ENCODE data around the gene PDE4D.

The PDE4D gene

DNA sequence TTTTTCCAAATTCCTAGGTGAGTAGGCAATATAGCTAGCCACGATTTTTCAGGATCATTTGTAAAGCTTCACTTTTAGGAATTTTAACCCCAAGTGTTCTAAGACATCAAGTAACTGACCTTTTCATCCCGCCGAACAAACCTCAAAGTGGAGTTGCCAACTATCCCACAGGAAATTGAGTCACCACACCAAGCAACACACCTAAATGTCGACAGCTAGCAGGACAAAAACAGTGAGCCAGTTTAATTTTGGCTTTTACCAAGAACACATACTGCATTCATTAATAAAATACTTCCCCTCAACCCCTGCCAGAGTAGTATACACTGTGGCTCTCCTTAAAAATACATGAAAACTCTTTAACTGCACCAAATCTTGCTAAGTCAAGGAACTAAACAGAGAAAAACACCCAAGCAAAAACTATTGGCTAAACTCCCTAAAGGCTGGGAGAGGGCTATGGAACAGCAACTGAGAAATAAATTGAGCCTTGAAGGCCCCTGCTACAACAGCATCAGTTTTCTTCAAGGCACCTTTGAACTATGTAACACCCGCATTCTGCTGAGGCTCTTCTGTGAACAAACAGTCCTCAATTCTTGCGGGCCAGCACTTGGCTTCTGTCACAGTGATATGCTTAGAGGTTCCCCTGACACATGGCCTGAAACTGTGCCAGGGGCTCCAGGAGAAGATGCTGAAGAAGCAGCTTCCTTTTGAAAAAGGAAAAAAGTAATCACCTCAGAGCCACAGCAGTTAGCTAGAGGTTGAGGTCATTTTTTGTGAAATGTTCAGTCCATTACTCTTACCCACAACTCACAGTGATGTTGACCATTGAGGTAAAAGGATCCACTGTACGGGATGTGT, 851.1 kb downstream of the PDE4D start:
- DNase-seq = peak; percentile 70

GRCh38 chr5:59041355-59041754, 852.2 kb downstream of the PDE4D start:
- no peak for DNase-seq

- DNase-seq = no peak
Observed at GRCh38 chr5:59040804-59041201, 852.7 kb downstream of the PDE4D start.

DNA sequence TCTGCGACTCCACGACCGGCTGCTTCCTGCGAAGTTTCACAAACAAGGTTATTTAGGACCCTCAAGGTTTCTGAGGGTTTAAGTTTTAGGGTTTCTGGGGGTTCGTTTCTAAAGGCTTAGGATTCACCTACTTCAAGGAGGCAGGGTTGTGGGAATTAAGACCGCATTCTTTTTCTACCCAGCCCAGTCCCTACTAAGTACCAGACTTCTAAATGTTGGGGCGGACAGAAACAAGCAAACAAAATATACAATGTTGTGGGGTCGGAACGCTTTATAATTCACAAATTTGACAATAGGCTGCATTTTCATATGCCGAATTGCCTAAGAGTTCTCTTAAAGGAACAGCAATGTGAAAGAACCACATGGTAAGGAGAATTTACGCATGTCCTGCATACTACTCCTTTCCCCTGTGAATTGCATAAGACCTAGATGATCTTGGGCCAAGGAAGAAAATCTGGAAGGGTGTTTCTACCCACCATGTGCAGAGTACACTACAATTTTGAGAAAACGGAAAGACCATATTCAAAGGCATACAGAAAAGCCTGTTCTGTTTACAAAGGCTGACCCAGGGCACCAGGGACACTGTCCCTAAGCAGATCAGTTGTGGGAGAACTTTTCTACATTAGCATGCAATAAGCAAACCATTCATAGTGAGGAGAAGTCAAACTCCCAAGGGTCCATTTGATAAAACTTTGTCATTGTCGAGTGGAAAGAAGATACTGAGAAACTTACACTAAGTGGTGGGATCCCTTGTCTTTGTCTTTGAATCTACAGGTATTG, 853.3 kb downstream of the PDE4D start:
- DNase-seq = no peak

DNA sequence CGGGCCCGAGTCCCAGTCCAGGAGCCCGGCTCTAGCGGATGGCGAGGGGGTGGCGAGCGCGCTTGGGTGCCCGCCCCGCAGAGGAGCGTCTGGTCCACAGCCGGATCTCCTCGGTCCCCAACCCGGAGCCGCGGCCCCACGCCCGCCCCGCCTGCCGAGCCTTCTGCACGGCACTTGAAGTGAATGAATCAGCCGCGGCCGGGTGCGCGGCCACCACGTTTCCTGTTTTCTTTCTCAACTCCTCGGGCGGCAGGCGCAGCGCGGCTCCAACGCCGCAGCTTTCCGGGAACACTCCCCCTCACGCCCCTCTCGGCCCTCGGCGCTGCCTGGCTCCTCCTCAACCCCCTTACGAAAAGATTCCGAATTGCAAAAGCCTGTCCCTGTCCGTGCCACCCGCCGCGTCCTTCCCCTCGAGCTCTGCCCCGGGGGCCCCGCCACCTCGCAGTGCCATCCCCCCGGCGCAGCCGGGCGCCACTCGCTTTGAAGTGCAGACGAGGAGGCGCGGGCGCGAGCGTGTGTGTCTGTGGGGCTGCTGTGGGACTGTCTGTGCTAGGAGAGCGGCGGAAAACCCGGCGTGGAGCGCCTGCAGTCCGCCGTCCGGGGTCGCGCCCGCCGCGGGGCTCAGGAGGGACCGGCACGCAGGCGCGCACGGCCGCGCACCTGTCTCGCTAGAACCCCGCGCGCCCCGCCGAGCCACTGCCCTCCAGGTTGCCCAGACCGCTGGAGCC, 854.1 kb downstream of the PDE4D start:
- DNase-seq = peak; percentile 75

DNA sequence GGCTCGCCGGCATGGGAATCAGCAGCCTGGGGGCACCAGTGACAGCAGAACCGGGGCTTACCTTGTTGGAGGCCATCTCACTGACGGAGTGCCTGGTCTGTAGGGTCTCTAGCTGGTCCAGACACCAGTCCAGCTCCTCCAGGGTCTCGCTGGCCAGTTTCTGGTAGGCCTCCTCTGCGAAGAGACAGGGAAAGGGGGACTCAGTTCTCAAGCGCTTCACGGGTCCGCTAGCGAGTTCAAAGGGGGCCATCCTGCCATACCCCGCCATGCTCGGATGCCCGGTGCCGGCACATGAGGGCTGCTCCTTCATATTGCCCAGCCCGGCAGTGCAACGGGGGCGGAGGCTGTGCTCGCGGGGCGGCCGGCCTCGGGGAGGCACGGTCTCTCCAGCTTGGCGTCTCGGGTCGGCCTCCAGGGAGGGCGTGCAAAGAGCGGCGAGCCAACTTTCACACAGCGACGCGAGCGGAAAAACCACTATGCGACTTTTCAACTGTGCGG, 854.7 kb downstream of the PDE4D start:
- no peak for DNase-seq

GRCh38 chr5:59037941-59038797, 855.4 kb downstream of the PDE4D start:
- DNase-seq = no peak

GRCh38 chr5:59037453-59037852, 856.1 kb downstream of the PDE4D start:
- no peak for DNase-seq

GRCh38 chr5:59037041-59037440, 856.5 kb downstream of the PDE4D start:
- DNase-seq = no peak

- peak; percentile 84 for DNase-seq
Observed at GRCh38 chr5:59036274-59036961, 857.1 kb downstream of the PDE4D start.

GRCh38 chr5:59035681-59036080, 857.8 kb downstream of the PDE4D start:
- no peak for DNase-seq

- peak; percentile 33 for DNase-seq
Observed at GRCh38 chr5:59034498-59035186, 858.9 kb downstream of the PDE4D start.

- no peak for DNase-seq
Observed at GRCh38 chr5:59027145-59027907, 866.2 kb downstream of the PDE4D start.

DNA sequence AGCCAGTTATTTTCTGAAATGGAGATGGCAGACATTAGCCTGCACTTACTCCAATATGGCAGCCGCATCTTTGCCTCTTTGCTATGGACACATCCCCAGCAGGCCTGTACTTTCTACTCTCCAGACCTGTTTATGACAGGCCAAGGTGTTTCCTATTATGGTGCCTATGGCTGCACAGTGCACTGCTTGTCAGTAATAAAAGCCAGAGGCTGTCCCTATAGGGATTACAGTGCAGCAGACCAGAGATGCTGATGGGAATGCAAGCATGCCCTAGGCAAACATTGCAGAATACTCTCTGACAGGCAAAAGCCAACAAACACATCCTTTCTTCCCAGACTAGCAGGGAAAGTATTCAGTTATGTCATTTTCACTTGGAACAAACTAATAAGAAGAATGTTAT, 867.8 kb downstream of the PDE4D start:
- DNase-seq = no peak

DNA sequence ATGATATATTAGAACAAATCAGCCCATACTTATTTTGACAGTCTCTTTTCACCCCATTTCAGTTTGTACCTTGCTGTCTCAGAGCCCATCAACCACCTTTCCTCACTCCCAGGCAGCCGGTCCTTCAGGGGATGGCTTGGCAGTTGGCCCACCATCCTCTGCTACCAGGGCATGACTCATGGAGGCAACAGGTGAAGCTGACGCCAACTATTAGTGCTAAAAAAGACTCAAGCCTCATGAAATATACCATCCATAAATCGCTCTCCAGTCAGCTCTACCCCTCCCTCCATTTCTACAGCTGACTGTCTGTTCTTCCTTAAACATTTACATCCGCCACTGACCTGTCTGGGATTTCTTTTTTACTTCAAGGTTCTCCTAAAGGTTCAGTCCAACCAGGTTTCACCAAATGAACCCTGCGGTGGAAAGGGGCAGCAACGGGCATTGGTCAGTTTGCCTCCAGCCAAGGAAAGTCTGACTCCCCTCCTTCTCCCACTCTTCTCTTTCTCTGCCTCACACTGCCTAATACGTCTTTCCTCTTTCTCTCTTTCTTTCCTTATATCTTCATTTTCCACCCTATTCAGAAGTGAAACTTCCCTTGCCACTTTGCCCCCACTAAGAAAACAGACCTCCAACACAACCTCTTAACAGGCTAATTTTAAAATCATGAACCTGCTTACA, 871.5 kb downstream of the PDE4D start:
- no peak for DNase-seq

DNA sequence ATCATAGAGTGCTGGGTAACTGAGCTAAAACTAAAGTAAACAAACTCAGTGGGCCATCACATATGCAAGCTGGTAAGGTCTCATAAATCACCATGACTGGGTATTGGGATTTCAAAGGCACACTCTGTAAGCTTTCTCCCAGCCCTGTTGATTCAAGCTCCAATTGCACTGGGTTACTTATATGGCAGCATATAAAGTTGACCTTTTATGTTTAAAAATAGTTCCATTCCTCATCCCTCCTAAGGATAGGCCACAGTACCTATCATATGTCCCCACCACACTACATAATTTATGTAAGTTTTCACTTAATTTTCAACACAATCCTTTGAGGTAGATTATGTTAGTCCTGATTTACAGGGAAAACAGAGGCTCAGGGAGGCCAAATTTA, 872.2 kb downstream of the PDE4D start:
- no peak for DNase-seq

DNA sequence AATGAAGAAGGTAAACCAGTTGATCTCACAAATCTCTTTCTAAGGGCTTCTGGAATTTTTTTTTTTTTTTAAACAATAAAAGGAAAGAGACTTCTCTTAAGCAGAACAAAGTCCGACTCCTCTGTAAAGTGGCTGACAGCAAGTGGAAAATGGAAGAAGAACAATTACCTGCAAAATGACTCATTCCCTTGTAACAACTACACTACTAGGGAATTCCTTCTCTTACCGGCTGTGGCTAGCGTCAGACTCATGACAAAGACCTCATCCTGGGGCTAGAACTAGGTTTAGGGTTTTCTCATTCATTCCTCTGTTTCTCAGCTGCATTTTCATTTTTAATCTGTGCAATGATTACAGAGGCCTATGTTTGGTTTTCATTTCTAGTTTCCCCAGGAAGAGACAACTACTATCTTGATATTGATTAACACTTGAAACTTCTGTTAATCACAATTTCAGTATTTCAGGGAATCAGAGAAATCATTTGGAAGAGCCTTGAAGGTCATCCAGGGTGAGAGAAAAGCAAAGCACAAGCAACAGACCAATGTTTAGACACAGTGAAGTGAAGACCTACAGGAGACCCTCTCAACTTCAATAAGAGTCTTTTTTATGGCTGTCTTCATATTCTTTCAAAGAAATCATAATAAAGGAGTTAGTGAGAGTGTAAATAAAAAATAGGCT, 872.8 kb downstream of the PDE4D start:
- no peak for DNase-seq

DNA sequence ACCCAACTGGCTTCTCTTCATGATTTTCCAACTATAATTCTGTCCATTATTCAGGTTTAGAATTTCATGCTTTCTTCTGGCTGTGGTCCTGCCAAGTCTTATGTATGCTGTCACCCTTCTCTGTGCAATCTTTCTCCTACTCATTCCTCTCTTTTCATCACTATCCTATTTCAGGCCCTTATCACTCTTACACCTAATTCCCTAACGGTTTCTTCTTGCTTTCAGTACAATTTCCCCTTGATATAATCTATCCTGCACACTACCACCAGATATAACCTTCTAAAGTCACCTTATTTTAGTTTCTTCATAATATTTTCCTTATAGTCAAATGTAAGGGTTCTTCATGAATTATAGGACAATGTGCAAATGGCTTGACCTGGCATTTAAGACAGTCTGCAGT, 874.4 kb downstream of the PDE4D start:
- no peak for DNase-seq

DNA sequence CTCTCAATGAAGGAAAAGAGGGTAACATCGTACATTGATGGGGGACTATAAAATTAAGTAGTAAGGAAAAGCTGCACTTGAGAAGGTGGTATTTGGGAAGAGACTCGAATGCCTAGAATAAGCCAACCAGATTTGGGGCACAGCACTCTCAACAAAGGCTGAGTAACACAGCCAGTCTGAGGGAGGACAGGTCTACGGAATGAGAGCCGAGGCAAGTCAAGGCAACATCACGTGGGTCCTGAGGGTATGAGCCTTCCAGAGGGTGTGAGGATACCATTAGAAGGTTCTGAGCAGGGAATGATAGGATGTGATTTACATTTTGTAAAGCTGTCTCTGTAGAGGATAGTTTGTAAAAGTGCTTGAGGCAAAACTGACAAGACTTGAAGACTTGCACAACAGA, 876.6 kb downstream of the PDE4D start:
- DNase-seq = no peak

Measured in NCI-H226 (cell line).